NT2/D1 (cell line): ENCODE measurements around the gene GREM1.

Source experiments
- DNase-seq: peaks from one replicate; pipeline ENCODE4 v3.0.0-alpha.2; 2011; ENCODE audit warnings: low read depth, low spot score
- H3K27me3 ChIP-seq: 2 replicates; pipeline ENCODE4 v1.6.0; 2011; ENCODE audit warnings: mild to moderate bottlenecking; ENCODE audit not compliant: insufficient read length, insufficient read depth
- H3K36me3 ChIP-seq: 2 replicates; pipeline ENCODE4 v1.6.1; 2011; ENCODE audit warnings: mild to moderate bottlenecking, low read length, mixed read lengths; ENCODE audit not compliant: insufficient read depth, insufficient read length
- H3K4me1 ChIP-seq: 2 replicates; pipeline ENCODE4 v1.5.1; 2011; ENCODE audit not compliant: insufficient read depth, insufficient read length
- H3K4me3 ChIP-seq: 2 replicates; pipeline ENCODE4 v1.5.1; 2011; ENCODE audit warnings: low read depth; ENCODE audit not compliant: insufficient read length
- H3K9ac ChIP-seq: 2 replicates; pipeline ENCODE4 v1.6.0; 2011; ENCODE audit warnings: low read depth; ENCODE audit not compliant: insufficient read length
- H3K9me3 ChIP-seq: 2 replicates; pipeline ENCODE4 v1.5.1; 2011; ENCODE audit warnings: mild to moderate bottlenecking, low read length; ENCODE audit not compliant: insufficient read depth
- SUZ12 ChIP-seq: IDR thresholded peaks from 2 replicates; pipeline ENCODE4 v1.6.1; 2011; ENCODE audit not compliant: insufficient read length, insufficient read depth; ENCODE audit errors: extremely low read depth
- YY1 ChIP-seq: IDR thresholded peaks from 2 replicates; pipeline ENCODE4 v1.6.1; 2011; ENCODE audit not compliant: insufficient read length, insufficient read depth
- ZNF274 ChIP-seq: IDR thresholded peaks from 2 replicates; pipeline ENCODE4 v1.6.1; 2011; ENCODE audit warnings: mild to moderate bottlenecking, low read depth, low read length

The GREM1 gene

GRCh38 chr15:32778391-32779176 is 60.8 kb downstream of the GREM1 start:
- Histone ChIP-seq H3K27me3 (no peaks in the 10 kb centered on the region), H3K9ac (no peak overlapping the region), H3K4me3 (no peak overlapping the region), H3K9me3 (peaks cover 17% of the 10 kb centered on the region), H3K36me3 (no peaks in the 10 kb centered on the region), H3K4me1 (no peaks in the 10 kb centered on the region)
- DNase-seq = no peak
- no peak for TF ChIP-seq YY1

- H3K9ac ChIP-seq = no peak overlapping the region
- no peaks in the 10 kb centered on the region for H3K27me3 ChIP-seq
- no peak overlapping the region for H3K4me3 ChIP-seq
- no peaks in the 10 kb centered on the region for H3K36me3 ChIP-seq
- TF ChIP-seq ZNF274 = no peak
- TF ChIP-seq SUZ12 = no peak
- no peak for TF ChIP-seq YY1
- no peaks in the 10 kb centered on the region for H3K4me1 ChIP-seq
- peak; percentile 15 for DNase-seq
- peaks cover 17% of the 10 kb centered on the region for H3K9me3 ChIP-seq
Measured at GRCh38 chr15:32781781-32782180, 64.0 kb downstream of the GREM1 start.

- Histone ChIP-seq H3K9me3 (peaks cover 3% of the 10 kb centered on the region; the same call in 1 of the 2 replicates), H3K4me1 (no peaks in the 10 kb centered on the region), H3K9ac (no peak overlapping the region), H3K4me3 (no peak overlapping the region), H3K36me3 (no peaks in the 10 kb centered on the region), H3K27me3 (no peaks in the 10 kb centered on the region)
- TF ChIP-seq YY1 (no peak), ZNF274 (no peak), SUZ12 (no peak)
- DNase-seq = no peak
Measured at GRCh38 chr15:32784581-32784980, 66.8 kb downstream of the GREM1 start.

- no peak for DNase-seq
- no peaks in the 10 kb centered on the region; the same call in 1 of the 2 replicates for H3K9me3 ChIP-seq
- H3K36me3 ChIP-seq = no peaks in the 10 kb centered on the region
- no peak overlapping the region for H3K4me3 ChIP-seq
- H3K27me3 ChIP-seq = no peaks in the 10 kb centered on the region
- no peak for TF ChIP-seq ZNF274
- no peak for TF ChIP-seq YY1
- no peak for TF ChIP-seq SUZ12
- H3K4me1 ChIP-seq = no peaks in the 10 kb centered on the region
- no peak overlapping the region for H3K9ac ChIP-seq
Measured at GRCh38 chr15:32786906-32787305, 69.1 kb downstream of the GREM1 start.

- Histone ChIP-seq H3K4me1 (no peaks in the 10 kb centered on the region), H3K9me3 (no peaks in the 10 kb centered on the region; the same call in 1 of the 2 replicates), H3K4me3 (no peak overlapping the region), H3K9ac (no peak overlapping the region), H3K27me3 (no peaks in the 10 kb centered on the region), H3K36me3 (no peaks in the 10 kb centered on the region)
- TF ChIP-seq ZNF274 (no peak), YY1 (no peak), SUZ12 (no peak)
- DNase-seq = no peak
Measured at GRCh38 chr15:32787949-32788348, 70.1 kb downstream of the GREM1 start.

- Histone ChIP-seq H3K27me3 (no peaks in the 10 kb centered on the region), H3K4me3 (no peak overlapping the region), H3K4me1 (no peaks in the 10 kb centered on the region), H3K36me3 (no peaks in the 10 kb centered on the region), H3K9ac (no peak overlapping the region), H3K9me3 (no peaks in the 10 kb centered on the region; the same call in 1 of the 2 replicates)
- TF ChIP-seq ZNF274 = no peak
- TF ChIP-seq YY1 = no peak
- TF ChIP-seq SUZ12 = no peak
- DNase-seq = no peak
Measured at GRCh38 chr15:32790352-32790999, 72.7 kb downstream of the GREM1 start.

GRCh38 chr15:32792436-32792835 is 74.6 kb downstream of the GREM1 start:
- no peak overlapping the region for H3K9ac ChIP-seq
- H3K4me3 ChIP-seq = no peak overlapping the region
- H3K9me3 ChIP-seq = no peaks in the 10 kb centered on the region
- DNase-seq = no peak
- H3K36me3 ChIP-seq = no peaks in the 10 kb centered on the region
- no peaks in the 10 kb centered on the region for H3K4me1 ChIP-seq
- TF ChIP-seq ZNF274 (no peak), SUZ12 (no peak), YY1 (no peak)
- no peaks in the 10 kb centered on the region for H3K27me3 ChIP-seq
